EH (cell line): ENCODE results near the gene MBOAT7.
"Not testable (repeated sequence)": the region's sequence is repeated elsewhere in the genome, so short reads cannot be mapped to it uniquely, and the experiment has no call there.

Source experiments
- DNase-seq: peaks from one replicate; pipeline ENCODE4 v3.0.0-alpha.2; 2015; ENCODE audit warnings: low read depth

Gene MBOAT7

DNA sequence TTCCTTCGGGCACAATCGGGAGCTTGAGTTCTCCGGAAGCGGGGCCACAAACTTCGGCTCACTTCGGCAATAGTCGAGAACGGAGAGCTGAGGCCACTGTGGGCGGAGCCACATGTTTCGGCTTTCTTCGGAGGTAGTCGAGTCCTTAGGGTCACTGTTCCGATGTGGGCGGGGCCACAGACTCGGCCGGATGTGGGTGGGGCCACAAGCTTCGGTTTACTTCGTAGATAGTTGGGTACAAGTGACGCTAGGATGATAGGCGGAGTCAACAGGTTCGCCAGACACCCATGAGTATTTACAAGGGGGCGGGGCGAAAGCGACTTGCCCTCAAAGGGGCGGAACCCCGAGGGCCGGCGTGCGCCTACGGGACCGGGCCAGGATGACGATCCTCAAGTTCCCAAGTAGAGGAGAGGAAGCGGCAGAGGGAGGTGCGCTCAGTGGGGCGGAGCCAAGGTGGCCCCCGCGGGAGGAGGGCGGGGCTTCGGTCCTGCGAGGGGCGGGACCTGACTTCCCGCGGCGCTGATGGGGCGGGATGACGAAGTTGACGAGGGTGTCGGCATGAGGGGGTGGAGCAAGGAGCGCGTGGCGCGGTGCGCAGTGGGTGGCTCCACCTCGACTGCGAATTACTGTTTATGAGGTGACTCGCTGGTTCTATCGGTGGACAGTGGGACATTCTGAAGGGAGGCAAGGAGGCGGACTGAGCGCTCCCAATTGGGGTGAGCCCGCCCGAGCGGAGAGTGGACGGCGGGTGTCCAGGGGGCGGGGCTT, 539 bp upstream of the MBOAT7 start:
- DNase-seq = peak; percentile 100

DNA sequence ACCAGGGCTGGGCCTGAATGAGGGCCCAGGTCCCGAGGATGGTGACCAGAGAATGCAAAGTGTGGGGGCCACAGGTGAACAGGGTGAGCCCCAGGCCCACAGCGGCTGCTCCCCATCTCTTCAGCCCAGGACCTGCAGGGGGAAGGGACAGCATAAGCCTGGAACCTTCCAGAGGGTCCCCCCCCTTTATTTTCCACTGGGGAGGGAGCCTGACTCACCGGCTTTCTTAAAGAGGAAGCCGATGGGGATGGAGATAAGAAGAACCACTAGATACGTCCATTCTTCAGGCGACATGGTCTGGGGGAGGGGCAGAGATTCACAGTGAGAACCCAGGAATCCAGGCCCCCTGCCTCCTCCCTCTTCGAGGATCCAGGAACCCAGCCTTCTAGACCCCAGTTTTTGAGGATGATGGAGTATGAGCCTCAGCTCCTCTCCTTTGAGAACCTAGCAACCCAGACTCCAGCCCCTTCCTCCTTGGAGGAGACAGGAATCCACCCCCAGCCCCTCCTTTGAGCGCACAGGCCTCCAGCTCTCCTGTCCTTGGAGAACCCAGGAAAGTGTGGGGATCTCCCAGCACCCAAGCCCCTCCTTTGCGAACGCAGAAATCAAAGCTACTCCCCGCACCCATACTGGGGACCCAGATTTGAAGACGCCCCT, 1.0 kb downstream of the MBOAT7 start:
- peak; percentile 90 for DNase-seq

DNA sequence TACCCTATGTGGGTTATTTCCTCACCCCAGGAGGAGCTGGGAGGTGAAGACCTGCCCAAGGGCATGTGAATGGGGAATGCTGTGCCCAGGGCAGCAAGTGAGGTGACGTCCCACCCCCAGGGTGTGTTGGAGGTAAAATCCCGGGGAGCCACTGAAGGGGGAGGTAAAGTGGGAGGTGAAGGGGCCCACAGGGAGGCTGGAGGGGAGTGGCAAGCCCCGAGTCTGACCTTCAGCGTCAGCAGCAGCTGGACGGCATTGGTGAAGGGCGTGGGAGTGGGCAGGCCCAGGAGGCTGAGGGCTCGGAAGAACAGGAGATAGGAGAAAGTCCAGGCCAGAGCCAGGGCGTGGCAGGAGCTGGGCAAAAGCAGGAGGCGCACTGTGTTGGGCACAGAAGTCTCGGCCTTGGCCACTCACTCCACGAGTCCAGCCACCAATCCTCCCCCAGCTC, 2.4 kb downstream of the MBOAT7 start:
- DNase-seq = no peak

DNA sequence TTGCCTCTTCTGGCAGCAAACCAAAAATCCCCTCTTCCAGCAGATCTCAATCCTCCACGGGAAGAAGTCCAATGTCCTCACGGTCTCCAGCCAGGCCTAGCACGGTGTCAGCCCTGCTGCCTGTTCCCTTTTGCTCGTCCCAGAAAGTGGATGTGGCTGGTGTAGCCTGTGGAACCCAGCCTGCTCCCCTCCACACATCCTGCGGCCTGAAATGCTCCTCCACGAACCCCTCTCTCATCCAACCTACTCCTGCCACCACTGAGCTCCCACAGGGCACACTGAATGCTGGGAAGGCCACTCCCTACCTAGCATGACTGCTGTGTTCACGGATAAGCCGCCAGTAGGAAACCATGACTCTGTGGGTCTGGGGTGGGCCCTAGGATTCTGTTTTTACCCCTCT, 3.0 kb downstream of the MBOAT7 start:
- DNase-seq = no peak

DNA sequence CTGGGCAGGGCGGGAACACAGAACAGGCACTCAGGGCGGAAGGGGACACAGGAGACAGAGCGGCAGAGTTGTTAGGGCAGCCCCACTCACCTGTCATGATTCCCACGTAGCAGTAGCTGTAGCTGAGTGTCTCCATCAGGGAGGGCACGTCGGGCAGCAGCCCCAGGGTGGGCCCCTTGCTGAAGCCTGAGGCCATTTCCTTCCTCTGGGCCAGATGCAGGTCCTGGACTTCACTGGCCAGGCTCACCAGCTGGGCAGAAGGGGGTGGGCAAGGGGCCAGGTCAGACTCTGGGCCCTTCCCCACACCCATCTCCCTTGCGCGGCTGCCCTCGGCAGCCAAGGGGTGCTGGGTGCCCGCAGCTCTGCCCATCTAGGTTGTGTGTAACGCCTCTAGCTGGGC, 5.9 kb downstream of the MBOAT7 start:
- no peak for DNase-seq

DNA sequence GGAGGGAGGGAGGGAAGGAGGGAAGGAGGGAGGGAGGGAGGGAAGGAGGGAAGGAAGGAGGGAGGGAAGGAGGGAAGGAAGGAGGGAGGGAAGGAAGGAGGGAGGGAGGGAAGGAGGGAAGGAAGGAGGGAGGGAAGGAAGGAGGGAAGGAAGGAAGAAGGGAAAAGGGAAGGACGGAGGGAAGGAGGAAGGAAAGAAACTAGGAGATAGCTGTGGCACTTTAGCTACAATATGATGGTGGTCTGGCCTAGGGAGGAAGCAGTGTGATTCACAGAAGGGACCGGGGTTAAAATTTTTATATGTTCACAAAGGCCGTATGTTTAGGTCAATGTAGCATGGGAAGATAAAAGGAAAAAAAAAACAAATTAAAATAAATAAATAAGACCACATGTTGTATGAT, 7.5 kb downstream of the MBOAT7 start:
- DNase-seq = not testable (repeated sequence)

DNA sequence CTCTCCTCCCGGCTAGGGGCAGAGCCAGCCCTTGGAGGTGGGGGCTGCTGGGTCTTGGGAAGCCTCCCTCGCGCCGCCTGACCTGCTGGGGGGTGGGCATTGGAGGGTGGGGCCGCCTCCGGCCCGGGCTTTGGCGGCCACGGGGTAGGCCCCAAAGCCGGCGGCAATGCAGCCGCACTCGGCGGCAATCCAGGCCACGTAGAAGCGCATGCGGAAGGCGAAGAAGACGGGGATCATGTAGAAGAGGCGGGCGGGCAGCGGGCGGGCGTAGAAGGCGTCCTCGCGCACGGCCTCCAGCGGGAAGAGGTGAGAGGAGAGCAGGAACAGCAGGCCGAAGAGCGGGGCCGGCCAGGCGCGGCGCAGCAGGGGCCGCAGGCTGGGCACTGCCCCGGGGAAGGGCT, 8.7 kb downstream of the MBOAT7 start:
- no peak for DNase-seq

DNA sequence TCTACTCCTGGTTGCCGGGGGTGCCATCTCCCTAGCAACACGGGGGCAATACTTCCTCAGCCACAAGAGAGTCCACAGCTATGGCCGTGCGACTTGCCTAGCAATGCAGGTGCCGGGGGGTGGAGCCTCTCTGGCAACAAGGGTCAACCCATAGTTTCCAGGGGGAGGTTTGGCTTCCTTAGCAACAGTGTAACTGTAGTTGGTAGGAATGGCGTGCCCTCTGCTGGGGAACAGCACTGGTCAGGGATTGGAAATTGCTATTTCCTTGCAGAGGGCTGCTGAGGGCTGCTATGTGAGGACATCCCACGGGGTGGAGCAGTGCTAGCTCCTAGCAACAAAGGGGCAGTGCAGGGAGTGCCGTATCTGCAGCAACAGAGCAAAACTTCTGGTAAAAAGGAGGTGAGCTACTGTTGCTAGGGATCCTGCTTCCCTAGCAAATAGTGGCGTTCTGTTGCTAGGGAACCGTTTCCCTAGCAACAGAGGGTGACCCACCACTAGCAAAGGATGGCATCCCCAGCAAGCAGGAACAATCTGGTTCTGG, 9.4 kb downstream of the MBOAT7 start:
- DNase-seq = peak; percentile 54

DNA sequence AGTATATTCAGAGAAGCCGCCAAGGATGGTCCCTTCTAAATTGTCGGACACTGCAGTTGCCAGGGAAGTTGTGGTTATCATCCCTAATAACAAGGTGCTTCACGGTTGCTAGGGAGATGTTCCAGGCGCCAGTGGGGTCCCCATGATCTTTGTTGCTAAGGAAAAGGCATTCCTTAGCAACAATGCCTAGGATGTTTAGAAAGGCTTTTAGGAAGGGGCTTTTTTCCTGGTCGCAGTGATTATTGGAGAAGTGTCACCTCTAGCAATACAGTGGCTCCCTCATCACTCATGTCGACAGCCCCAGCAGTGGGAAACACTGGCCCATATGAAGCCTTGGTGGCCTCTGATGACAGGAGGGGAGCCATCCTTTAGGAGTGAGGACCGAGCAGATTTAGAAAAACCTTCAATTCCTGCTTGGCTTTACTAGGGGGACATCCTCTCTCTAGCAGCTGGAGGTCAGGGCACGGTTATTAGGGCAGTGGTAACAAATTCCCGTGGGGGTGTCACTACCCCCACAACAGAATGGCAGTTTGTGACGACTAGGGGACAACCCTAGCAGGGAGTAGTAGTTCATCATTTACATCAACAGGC, 10.0 kb downstream of the MBOAT7 start:
- DNase-seq = no peak

DNA sequence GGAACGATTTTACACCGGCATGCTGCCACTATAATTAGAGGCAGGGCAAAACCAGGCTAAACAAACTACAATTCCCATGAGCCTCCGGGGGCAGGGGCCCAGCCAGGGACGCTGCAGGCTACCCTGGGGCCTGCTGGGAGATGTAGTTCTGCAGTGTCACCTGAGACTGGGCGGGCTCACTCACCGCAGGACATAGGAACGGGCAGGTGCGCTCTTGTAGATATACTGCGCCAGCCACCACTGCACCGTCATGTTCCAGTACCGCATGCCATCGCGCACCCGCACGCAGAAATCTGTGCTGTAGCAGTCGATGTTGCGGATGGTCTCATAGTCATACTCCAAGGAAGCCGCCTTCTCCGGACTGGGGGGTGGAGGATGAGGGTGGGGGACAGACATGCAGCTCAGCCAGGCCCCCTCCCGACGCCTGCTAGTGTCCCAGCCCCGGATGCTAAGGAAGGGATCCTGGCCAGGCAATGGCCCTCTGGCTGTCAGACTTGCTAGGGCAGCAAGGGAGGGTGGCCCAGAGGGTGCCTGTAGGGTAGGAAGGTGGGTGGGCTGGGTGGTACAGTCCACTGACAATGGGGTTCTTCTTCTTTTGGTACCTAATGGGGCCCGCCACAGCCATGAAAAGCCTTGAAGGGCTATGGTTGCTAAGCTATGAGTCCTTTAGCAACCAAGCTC, 10.7 kb downstream of the MBOAT7 start:
- no peak for DNase-seq

DNA sequence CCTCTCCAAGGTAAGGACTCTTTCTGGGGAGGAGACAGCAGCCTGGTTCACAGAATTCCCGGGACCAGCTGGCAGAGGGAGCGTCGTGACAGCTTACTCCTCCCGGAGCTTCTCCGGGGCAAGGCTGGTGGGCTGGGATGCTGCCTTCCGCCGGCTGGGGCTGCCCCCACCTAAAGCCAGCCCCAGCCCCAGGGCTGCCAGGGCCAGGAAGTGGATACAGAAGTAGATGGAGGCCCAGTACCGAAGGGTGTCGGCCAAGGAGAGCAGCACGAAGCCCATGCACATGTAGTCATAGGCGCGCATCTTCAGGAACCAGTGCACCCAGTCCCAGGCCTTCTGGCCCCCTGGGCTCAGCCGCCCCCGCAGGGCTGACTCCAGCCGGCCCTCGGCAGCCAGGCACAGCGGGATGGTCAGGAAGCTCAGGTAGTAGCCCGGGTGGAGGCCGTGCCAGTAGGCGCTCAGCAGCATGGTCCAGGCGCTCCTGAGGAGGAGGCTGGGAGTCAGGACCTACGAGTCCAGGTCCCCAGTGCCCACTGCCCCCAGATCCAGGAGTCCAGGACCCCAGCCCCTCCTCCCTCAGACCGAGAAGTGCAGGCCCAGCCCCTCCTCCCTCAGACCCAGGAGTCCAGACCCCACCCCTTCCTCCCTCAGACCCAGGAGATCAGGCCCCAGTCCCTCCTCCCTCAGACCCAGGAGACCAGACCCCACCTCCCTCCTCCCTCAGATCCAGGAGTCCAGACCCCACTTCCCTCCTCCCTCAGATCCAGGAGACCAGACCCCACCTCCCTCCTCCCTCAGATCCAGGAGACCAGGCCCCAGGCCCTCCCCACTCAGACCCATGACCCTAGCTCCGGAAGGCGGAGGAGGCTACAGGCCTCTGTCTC, 15.2 kb downstream of the MBOAT7 start:
- no peak for DNase-seq

DNA sequence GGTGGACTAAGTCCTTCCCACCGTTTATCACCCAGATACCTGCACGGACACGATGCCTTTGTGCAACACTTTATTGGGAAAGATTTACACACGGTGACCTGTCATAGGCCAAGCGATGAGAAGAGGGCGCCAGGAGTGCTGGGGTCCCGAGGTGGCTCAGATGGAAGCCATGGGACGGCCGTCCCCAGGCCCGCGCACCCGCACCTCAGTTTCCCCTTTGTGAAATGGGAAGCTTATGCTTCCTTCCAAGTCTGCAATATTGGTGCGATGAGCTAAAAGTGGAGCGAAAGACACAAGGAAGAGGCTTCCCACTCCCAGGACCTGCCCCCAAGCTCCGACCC, 16.1 kb downstream of the MBOAT7 start:
- DNase-seq = no peak

DNA sequence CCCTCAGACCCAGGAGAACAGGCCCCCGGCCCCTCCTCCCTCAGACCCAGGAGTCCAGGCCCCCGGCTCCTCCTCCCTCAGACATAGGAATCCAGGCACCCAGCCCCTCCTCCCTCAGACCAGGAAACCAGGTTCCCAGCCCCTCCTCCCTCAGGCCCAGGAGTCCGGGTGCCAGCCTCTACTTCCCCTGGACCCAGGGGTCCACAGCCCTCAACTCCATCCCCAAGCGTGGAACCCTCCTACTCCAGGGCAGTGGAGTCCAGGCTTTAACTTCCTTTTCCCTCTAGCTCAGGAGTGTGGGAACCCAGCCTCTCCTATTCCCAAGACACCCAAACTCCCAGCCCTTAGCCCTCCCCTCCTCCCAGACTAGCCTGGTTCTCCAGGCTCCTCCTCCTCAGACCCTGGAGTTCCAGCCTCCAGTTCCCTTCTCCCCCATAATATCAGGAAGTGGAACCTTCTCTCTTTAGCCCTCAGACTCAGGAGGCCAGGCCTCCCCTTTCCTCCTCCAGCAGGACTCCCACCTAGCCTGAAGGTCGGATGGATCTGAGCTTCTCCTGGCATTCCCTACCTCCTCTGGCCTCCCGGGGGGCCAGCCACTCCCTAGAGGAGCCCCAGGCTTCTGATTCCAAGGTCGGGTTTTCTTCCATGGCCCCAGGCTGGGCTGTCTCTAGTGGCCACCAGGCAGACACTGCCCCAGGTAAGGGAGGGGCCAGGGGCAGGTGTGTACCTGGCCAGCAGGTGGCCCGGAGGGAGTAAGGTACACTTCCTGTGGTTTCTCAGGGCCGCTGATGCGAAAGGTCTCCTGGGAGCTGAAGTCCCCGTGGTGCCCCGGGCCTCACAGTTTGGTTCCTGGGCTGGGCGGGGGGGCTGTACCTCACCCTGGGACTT, 16.7 kb downstream of the MBOAT7 start, which contains the start of gene TMC4:
Gene TMC4, minus strand, starts transcription at position 690 of the 888 bp plus-strand sequence. Its CDS starts 43 bp downstream, at position 647.
- DNase-seq = peak; percentile 48

DNA sequence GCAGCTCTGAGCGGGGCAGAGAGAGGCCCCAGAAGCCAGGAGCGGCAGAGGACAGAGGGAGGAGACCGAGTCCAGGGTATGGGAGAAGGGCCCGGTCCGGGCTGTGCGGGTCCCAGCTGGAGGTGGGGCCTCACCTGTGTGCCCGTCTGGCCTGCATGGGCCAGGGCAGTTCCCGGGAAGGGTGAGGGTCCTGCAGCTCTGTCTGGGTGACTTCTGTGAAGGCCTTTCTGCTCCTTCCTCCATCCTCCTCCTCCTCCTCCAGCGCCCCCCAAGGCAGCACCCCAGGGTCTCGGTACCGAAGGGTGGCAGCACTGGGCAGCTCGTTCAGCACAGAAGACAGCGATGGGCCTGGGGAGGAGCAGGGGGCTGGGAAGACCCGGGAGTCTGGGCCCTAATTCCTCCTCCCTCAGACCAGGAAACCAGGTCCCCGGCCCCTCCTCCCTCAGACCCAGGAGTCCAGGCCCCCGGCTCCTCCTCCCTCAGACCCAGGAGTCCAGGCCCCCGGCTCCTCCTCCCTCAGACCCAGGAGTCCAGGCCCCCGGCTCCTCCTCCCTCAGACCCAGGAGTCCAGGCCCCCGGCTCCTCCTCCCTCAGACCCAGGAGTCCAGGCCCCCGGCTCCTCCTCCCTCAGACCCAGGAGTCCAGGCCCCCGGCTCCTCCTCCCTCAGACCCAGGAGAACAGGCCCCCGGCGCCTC, 17.5 kb downstream of the MBOAT7 start:
- DNase-seq = not testable (repeated sequence)

DNA sequence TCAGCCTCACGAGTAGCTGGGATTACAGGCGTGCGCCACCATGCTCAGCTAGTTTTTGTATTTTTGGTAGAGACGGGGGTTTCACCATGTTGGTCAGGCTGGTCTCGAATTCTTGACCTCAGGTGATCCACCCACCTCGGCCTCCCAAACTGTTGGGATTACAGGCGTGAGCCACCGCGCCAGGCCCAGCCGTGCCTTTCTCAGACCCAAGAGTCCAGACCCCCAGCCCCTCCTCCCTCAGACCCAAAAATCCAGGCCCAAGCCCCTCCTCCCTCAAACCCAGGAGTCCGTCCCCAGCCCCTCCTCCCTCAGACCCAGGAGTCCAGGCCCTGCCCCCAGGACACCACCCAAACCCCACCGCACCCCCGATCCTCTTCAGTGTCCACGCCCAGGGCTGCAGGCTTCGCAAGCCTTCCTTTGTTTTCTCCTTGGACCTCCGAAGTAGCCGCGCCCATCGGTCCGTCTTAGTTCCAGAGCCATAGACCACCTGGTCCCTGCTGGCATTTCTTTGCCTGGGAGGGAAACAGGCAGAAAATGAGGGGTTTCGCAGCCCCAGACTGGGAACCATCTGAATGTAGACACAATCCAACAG, 20.1 kb downstream of the MBOAT7 start:
- DNase-seq = no peak

DNA sequence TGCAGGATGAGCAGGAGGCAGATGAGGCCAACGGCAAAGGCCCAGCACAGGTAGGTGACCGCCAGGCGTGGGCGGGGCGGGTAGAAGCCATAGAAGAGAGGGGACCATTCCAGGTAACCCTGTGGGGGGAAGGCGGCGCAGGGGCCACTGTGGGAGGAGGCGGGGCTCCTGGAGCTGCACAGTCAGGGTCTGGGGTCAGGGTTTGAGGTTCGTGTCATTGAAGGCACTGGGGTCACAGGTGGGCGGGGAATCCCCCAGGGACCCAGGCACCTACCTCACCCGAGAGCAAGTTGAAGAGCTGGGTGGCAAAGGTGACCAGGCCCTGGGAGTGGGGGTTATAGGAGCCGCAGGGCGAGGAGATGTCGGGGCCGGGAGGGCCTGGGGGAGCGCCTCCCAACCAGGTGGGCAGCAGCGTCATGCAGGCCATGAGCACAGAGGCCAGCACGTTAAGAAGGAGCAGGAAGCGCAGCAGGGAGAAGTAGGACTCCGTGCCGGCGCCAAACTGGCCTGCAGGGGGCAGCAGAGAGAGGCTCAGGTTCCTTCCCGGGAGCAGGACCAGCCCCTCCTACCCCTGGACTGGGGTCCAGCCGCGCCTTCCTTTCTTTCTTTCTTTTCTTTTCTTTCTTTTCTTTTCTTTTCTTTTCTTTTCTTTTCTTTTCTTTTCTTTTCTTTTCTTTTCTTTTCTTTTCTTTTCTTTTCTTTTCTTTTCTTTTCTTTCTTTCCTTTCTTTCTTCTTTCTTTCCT, 21.0 kb downstream of the MBOAT7 start:
- peak; percentile 85 for DNase-seq

DNA sequence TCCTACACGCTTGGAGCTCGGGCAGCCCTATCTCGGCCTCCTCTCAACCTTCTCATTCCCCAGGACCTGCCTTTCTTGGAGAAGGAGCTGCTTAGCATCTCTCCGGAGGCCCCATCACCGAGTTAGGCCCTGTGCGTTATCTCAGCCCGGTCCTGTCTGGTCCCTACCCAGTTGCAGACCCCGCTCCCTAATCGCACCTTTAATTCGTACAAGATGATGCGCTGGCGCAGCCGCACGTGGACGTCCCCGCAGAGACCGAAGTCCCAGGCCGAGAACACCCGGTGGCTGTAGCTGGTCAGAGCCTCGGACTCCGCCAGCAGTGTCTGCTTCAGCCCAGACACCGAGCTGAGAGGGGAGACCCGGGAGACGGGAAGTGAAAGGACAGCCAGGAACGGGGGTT, 24.2 kb downstream of the MBOAT7 start:
- DNase-seq = no peak

DNA sequence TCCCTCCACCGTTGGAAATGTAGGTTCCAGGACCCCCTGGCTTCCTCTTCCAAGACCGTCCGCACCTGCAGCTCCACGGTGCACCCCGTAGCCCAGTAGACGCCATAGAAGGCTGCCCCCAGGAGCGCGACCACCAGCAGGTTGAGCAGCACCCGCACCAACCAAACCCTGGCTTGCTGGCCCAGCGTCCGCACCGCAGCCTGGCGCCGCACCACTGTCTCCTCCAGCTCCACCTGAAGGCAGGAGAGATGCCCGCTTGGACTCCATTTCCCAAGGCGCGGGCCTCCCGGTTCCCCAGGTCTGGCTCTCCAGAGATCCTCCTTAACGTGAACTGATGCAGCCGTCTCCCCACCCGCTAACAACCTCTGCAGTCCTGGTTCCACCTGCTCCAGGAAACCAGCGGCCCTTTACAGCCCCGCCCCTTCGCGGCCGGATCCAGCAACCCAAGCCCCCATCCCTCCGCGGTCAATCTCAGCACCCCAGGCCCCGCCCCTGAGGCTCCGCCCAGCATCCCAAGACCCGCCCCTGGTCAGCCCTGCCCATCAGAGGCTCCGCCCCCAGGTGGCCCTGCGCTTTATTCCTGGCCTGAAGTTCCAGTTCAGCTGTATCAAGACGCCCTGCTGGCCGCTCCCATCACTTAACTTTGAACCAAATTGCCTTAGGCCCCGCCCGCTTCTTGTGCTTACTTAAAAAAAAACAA, 24.9 kb downstream of the MBOAT7 start:
- peak; percentile 77 for DNase-seq
